Tibial artery (tissue), 4 donors: ENCODE results near the gene HHAT.
"Not testable (repeated sequence)": the region's sequence is repeated elsewhere in the genome, so short reads cannot be mapped to it uniquely, and the experiment has no call there.

Experiments used
- DNase-seq, 2 donors: peaks; one replicate each; pipeline ENCODE4 v3.0.0-alpha.2; 2019
- H3K27ac ChIP-seq, 2 donors: fragments of 200-600 bp; sonication (generic) in 1 of 2; 1 replicate in 1 of 2; 2 replicates in 1 of 2; pipeline ENCODE4 v1.5.1; 2018 to 2019; ENCODE audit warnings: mild to moderate bottlenecking in 1 of 2
- H3K27me3 ChIP-seq, 2 donors: fragments of 200-600 bp; sonication (generic) in 1 of 2; one replicate each; pipeline versions ENCODE4 v1.5.1 to v1.6.0; 2016 to 2019
- H3K36me3 ChIP-seq, 3 donors: fragments of 200-600 bp; sonication (generic) in 2 of 3; one replicate each; pipeline ENCODE4 v1.5.1; 2016 to 2019; ENCODE audit warnings: mild to moderate bottlenecking in 2 of 3
- H3K4me1 ChIP-seq, 4 donors: fragments of 200-600 bp; sonication (generic) in 2 of 4; 1 replicate in 3 of 4; 2 replicates in 1 of 4; pipeline ENCODE4 v1.5.1; 2016 to 2019
- H3K4me3 ChIP-seq, 2 donors: fragments of 200-600 bp; sonication (generic) in 1 of 2; 1 replicate in 1 of 2; 2 replicates in 1 of 2; pipeline ENCODE4 v1.5.1; 2018 to 2019; ENCODE audit warnings: mild to moderate bottlenecking in 2 of 2
- H3K9me3 ChIP-seq, 3 donors: fragments of 200-600 bp; sonication (generic) in 1 of 3; one replicate each; pipeline ENCODE4 v1.5.1; 2016 to 2019
- intact Hi-C: fragments of 100-400 bp; cut with DNase I; formaldehyde crosslinking; loops from one replicate; pipeline ENCODE4 v1.15.0; 2023; ENCODE audit warnings: low total_unique reads
- TF ChIP-seq, protein P1 (sequence below), 2 experiments: fragments of 200-600 bp in 1 of 2; fragments of 450-650 bp in 1 of 2; IDR thresholded peaks; one replicate each; pipeline ENCODE4 v1.5.1; 2017 to 2019; ENCODE audit warnings: antibody characterized with exemption in 2 of 2, mild to moderate bottlenecking in 1 of 2, moderate library complexity in 1 of 2

Gene HHAT

DNA sequence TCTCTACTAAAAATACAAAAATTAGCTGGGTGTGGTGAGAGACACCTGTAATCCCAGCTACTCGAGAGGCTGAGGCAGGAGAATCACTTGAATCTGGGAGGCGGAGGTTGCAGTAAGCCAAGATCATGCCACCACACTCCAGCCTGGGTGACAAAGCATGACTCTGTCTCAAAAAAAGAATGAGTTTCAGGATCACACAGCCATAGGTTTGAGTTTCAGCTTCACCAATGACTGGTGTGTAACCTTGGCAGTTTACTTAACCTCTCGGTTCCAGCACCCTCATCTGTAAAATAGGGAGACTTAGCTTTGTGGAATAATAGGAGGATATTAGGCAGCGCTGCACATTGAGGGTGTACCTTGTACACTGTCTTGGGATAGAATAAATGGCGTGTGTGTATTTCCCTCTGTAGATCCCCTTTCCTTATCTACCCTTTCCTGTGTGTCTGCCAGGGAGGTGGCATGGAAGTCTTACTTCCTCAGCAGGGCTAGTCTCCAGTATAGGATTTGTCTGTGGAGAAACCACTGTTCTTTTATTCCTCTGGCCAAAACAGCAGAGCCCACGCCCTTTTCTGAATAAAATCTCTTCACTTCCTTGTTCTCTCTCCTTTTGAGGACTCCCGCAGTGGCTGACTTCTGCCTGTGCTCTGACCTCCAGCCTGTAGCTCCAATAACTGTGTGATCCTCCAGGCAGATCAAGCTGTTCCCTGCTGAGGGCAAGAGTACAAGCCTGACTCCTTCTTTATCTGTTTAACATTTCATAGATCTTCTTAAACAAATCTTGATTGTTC is 90.4 kb downstream of the HHAT start:
- intact Hi-C loops, result no loop called here
- DNase-seq, result no peak
- Histone ChIP-seq H3K4me3 (no peak overlapping the region), H3K27ac (no peak overlapping the region), H3K27me3 (no peaks in the 10 kb centered on the region), H3K4me1 (no peaks in the 10 kb centered on the region), H3K36me3 (no peaks in the 10 kb centered on the region), H3K9me3 (no peaks in the 10 kb centered on the region)
- TF ChIP-seq, protein P1, sequence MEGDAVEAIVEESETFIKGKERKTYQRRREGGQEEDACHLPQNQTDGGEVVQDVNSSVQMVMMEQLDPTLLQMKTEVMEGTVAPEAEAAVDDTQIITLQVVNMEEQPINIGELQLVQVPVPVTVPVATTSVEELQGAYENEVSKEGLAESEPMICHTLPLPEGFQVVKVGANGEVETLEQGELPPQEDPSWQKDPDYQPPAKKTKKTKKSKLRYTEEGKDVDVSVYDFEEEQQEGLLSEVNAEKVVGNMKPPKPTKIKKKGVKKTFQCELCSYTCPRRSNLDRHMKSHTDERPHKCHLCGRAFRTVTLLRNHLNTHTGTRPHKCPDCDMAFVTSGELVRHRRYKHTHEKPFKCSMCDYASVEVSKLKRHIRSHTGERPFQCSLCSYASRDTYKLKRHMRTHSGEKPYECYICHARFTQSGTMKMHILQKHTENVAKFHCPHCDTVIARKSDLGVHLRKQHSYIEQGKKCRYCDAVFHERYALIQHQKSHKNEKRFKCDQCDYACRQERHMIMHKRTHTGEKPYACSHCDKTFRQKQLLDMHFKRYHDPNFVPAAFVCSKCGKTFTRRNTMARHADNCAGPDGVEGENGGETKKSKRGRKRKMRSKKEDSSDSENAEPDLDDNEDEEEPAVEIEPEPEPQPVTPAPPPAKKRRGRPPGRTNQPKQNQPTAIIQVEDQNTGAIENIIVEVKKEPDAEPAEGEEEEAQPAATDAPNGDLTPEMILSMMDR (IDR thresholded peaks at IDR 0.05), result no peak

GRCh38 chr1:210426696-210427095 is 98.0 kb downstream of the HHAT start:
- H3K27ac ChIP-seq, H3K4me3 ChIP-seq, H3K27me3 ChIP-seq, intact Hi-C loops, H3K9me3 ChIP-seq, H3K36me3 ChIP-seq, H3K4me1 ChIP-seq, DNase-seq: not testable (repeated sequence)

- Histone ChIP-seq H3K36me3 (no peaks in the 10 kb centered on the region), H3K4me1 (no peaks in the 10 kb centered on the region), H3K4me3 (no peak overlapping the region), H3K9me3 (no peaks in the 10 kb centered on the region), H3K27ac (no peak overlapping the region), H3K27me3 (no peaks in the 10 kb centered on the region)
- intact Hi-C loops, result no loop called here
- TF ChIP-seq, protein P1 (IDR thresholded peaks at IDR 0.05), result no peak
- DNase-seq, result no peak
These were observed 100.0 kb downstream of the HHAT start for GRCh38 chr1:210428696-210429095.

- H3K27ac ChIP-seq, result no peak overlapping the region
- no peaks in the 10 kb centered on the region for H3K9me3 ChIP-seq
These were observed 105.5 kb downstream of the HHAT start for GRCh38 chr1:210434223-210434622.

GRCh38 chr1:210437111-210437510 is 108.4 kb downstream of the HHAT start:
- H3K4me1 ChIP-seq, result no peaks in the 10 kb centered on the region
- H3K27me3 ChIP-seq, result no peaks in the 10 kb centered on the region
- H3K27ac ChIP-seq, result no peak overlapping the region
- H3K36me3 ChIP-seq, result no peaks in the 10 kb centered on the region
- H3K9me3 ChIP-seq, result no peaks in the 10 kb centered on the region
- H3K4me3 ChIP-seq, result no peak overlapping the region
- DNase-seq, result no peak
- intact Hi-C loops, result no loop called here
- TF ChIP-seq, protein P1 (IDR thresholded peaks at IDR 0.05), result no peak

More at GRCh38 chr1:210434223-210434622, 105.5 kb downstream of the HHAT start:
- no peaks in the 10 kb centered on the region for H3K36me3 ChIP-seq
- intact Hi-C loops, result no loop called here
- DNase-seq, result no peak
- H3K4me1 ChIP-seq, result no peaks in the 10 kb centered on the region
- no peak overlapping the region for H3K4me3 ChIP-seq
- TF ChIP-seq, protein P1 (IDR thresholded peaks at IDR 0.05), result no peak
- no peaks in the 10 kb centered on the region for H3K27me3 ChIP-seq

DNA sequence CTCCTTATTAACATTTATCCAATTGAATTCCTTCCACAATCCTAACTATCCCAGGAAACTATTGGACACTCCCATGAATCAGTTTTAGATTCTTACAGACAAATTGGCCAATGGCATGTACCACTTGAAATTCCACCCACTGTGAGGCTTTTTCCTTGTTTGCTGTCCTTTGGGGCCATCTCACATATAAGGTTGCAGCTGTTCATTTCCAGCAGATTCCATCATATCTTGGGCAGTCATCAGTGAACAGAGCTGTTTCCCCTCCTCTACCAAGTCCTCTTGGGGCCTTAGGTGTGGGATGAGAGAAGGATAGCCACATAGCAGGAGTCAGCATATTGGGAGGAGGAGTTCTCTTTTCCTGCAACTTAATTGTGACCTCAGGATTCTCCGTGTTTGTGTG is 109.1 kb downstream of the HHAT start:
- no peaks in the 10 kb centered on the region for H3K36me3 ChIP-seq
- no peak overlapping the region for H3K4me3 ChIP-seq
- H3K27ac ChIP-seq, result no peak overlapping the region
- H3K27me3 ChIP-seq, result no peaks in the 10 kb centered on the region
- no peak for DNase-seq
- TF ChIP-seq, protein P1 (IDR thresholded peaks at IDR 0.05), result no peak
- no peaks in the 10 kb centered on the region for H3K9me3 ChIP-seq
- intact Hi-C loops, result no loop called here
- H3K4me1 ChIP-seq, result no peaks in the 10 kb centered on the region
